Transverse colon (tissue), 4 donors: ENCODE measurements around the gene IL1RAPL1.

Experiments used
- EP300 ChIP-seq: sonication (generic); formaldehyde crosslinking; IDR thresholded peaks from one replicate; pipeline ENCODE4 v1.6.1; 2017; ENCODE audit warnings: antibody characterized with exemption, low read depth
- POLR2A ChIP-seq: fragments of 450-650 bp; IDR thresholded peaks from one replicate; pipeline ENCODE4 v1.6.1; 2016; ENCODE audit warnings: antibody characterized with exemption, mild to moderate bottlenecking, moderate library complexity
- POLR2AphosphoS5 ChIP-seq, 3 donors: sonication (generic); formaldehyde crosslinking; IDR thresholded peaks; one replicate each; pipeline ENCODE4 v1.6.1; 2016; ENCODE audit warnings: antibody characterized with exemption in 3 of 3
- TF ChIP-seq, protein P1 (sequence below), 5 experiments: fragments of 200-600 bp in 3 of 5; fragments of 450-650 bp in 2 of 5; sonication (generic) in 3 of 5; IDR thresholded peaks; 1 replicate in 2 of 5; 2 replicates in 3 of 5; pipeline ENCODE4 v1.5.1; 2016 to 2017; ENCODE audit warnings: antibody characterized with exemption in 5 of 5, inconsistent platforms in 3 of 5, mild to moderate bottlenecking in 2 of 5, moderate library complexity in 1 of 5

DNA sequence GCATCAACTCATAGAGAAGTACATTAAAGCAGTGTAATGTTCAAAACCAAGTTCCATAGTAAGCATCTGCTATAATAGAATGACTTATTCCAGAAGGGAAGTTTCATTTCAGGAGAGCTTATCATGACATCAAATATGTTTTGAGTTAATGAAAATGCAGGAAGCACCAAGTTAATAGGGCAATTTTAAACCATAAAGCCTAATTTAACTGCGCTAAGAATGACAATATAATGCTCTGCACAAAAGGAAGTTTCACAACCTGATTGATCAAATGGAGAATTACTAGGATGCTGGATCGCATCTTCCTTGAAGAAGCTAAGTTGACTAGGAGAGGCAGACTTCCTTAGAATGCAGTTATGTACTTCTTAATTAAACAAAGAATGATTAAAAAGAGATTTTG is 1211.2 kb downstream of the IL1RAPL1 start:
- TF ChIP-seq, protein P1, sequence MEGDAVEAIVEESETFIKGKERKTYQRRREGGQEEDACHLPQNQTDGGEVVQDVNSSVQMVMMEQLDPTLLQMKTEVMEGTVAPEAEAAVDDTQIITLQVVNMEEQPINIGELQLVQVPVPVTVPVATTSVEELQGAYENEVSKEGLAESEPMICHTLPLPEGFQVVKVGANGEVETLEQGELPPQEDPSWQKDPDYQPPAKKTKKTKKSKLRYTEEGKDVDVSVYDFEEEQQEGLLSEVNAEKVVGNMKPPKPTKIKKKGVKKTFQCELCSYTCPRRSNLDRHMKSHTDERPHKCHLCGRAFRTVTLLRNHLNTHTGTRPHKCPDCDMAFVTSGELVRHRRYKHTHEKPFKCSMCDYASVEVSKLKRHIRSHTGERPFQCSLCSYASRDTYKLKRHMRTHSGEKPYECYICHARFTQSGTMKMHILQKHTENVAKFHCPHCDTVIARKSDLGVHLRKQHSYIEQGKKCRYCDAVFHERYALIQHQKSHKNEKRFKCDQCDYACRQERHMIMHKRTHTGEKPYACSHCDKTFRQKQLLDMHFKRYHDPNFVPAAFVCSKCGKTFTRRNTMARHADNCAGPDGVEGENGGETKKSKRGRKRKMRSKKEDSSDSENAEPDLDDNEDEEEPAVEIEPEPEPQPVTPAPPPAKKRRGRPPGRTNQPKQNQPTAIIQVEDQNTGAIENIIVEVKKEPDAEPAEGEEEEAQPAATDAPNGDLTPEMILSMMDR (IDR thresholded peaks at IDR 0.05), result no peak
- TF ChIP-seq POLR2A (no peak), EP300 (no peak), POLR2AphosphoS5 (IDR thresholded peaks at IDR 0.05) (no peak)
